ENCODE results near the gene MRPS26.

MRPS26 gene

DNA sequence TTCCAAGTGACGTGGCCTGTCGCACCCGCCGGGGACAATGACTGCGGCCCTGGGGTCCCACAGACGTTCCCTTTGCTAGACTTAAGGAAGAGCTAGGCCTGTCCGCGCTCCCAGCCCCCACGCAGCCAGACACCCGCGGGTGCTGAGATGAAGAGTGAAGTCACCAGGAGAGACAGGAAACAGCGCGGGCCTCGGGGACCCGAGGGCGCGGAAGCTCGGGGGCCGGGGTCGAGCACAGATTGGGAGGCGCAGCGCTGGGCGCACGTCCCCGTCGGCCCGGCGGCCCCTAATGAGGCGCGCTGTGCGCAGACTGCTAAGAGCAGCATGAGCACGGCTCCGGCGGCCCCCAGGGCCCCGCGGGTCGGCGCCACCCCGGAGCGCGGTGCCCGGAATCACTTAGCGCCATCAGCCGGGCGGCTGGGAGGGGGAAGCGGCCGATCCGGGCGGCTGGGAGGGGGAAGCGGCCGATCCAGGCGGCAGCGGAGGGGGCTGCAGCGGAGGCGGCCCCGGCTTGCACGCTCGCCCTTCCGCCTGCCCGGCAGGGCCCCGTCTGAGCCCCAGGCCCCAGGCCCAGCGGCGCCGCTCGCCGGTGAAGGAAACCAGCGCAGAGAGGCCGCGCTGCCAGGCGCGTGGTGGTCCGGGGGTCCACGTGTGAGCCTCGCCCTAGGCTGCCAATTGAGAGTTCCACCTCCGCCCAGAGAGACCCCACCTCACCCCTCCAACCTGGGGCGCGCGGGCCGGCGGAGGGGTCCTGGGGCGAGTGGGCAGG lies 46.9 kb downstream of the MRPS26 start:
- TF ChIP-seq, protein P1, sequence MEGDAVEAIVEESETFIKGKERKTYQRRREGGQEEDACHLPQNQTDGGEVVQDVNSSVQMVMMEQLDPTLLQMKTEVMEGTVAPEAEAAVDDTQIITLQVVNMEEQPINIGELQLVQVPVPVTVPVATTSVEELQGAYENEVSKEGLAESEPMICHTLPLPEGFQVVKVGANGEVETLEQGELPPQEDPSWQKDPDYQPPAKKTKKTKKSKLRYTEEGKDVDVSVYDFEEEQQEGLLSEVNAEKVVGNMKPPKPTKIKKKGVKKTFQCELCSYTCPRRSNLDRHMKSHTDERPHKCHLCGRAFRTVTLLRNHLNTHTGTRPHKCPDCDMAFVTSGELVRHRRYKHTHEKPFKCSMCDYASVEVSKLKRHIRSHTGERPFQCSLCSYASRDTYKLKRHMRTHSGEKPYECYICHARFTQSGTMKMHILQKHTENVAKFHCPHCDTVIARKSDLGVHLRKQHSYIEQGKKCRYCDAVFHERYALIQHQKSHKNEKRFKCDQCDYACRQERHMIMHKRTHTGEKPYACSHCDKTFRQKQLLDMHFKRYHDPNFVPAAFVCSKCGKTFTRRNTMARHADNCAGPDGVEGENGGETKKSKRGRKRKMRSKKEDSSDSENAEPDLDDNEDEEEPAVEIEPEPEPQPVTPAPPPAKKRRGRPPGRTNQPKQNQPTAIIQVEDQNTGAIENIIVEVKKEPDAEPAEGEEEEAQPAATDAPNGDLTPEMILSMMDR (conservative IDR thresholded peaks at IDR 0.05) = no peak
- no peak for TF ChIP-seq ZFX (IDR thresholded peaks at IDR 0.05)

DNA sequence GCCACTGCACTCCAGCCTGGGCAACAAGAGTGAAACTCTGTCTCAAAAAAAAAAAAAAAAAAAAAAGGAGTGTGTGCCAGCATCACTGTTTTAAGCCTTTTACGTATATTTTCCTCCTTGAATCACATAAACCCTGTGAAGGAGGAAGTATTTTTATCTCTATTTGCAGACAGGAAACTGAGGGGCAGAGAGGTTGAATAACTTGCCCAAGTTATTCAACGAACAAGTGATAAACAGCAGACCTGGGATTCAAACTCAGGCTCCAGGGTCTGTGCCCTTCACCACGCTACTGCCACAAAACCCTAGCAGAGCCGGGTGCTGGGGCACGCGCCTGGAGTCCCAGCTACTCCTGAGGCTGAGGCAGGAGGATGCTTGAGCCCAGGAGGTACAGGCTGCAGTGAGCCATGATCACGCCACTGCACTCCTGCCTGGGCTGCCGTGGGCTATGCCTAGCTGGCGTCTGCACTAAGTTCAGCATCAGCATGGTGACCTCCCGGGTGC lies 48.1 kb downstream of the MRPS26 start:
- TF ChIP-seq, protein P1 (conservative IDR thresholded peaks at IDR 0.05) = no peak
- no peak for TF ChIP-seq ZFX (IDR thresholded peaks at IDR 0.05)
- H3K27ac ChIP-seq = no peak overlapping the region

More for the DNA sequence above, 46.9 kb downstream of the MRPS26 start:
- H3K27ac ChIP-seq = no peak overlapping the region

DNA sequence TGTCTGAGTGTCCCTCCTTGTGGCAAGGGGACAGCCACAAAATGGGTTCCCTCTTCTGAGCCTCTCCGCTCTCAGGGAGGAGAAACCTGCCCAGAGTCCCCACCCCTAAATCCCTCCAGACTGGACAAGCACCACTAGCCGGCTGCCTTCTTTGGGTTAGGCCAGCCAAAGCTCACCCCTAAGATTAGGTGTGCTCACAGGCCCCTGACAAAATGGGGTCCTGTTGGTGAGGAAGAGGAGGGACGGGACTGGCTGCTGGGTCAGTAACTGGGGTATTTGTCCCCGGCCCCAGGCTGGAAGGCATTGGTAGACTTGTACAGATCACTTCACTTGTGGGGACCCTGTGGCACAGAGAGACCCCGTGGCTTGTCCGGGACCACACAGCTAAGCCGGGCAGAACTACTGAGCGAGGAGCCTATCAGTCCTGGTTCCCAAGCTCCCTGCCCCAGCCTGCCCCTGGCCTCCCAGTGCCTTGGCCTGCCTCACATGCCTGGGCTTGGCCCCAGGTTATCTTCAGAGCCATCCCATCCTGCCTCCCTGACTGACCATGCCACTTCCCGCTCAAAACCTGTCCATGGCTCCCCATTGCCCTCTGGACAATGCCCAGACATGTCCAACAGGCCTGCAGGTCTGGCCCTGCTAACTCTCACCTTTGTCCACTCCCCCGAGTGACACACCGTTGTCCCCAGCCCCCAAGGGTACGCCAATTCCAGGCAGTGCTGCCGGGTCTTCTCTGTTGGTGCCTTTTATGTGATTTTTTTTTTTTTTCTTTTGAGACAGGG lies 49.2 kb downstream of the MRPS26 start:
- H3K27ac ChIP-seq = no peak overlapping the region
- TF ChIP-seq, protein P1 (conservative IDR thresholded peaks at IDR 0.05) = no peak
- TF ChIP-seq ZFX (IDR thresholded peaks at IDR 0.05) = no peak

All from C4-2B (cell line).